ENCODE results near the gene PIAS4. TPM values are rescaled to one million over a fixed set of nuclear protein-coding genes. Genes with fewer than 3 reads are reported as not detected.

The PIAS4 gene
- total and polyA plus RNA-seq, 9 of the 15 experiments (the other 6 are each of a cell fraction or from before 2014, with no cell fraction given) = 0.27 to 34.9 (median 14.4) TPM

DNA sequence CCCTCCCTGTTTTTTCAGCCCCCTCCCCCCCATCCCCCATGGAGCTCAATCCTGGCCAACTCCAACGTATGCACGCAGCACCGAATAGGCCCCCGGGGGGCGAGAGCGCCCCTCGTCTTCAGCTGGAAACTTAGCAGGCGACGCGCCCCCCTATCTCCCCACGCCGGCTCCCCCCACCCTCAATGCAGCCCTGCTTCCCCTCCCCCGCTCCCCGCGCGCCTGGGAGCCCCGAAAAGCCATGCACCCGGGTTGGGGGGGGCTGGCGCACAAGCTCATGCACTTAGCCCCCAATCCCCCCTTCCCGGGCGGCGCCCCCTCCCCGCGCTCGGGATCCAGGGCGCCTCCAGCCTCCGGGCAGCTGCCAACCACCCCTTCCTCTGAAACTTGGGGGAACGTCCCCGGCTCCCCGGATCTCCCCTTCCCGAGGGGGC is 58.7 kb downstream of the PIAS4 start (continued):
- TF ChIP-seq RCOR1 (IDR thresholded peaks at IDR 0.05; ENCODE audit: borderline replicate concordance in 1 of 2, low read depth in 2 of 2, low read length in 2 of 2) = no peak
- no peak for TF ChIP-seq SRF (CRISPR knock-in tag; IDR thresholded peaks at IDR 0.05)
- TF ChIP-seq CHD4 (IDR thresholded peaks at IDR 0.05; ENCODE audit: insufficient read depth, insufficient replicate concordance, low read depth, low read length, poor library complexity, severe bottlenecking) = no peak
- peak; percentile 28; the same call in 1 of the 2 replicates for TF ChIP-seq GABPB1 (CRISPR knock-in tag; IDR thresholded peaks at IDR 0.05)
- TF ChIP-seq ATF1 (CRISPR knock-in tag; IDR thresholded peaks at IDR 0.05) = no peak
- TF ChIP-seq ATF1 (tag; IDR thresholded peaks at IDR 0.05) = no peak
- TF ChIP-seq SIN3A (IDR thresholded peaks at IDR 0.05; ENCODE audit: borderline replicate concordance in 2 of 2, control insufficient read depth in 1 of 2, low read depth in 2 of 2, low read length in 2 of 2) = no peak
- no peak for TF ChIP-seq DMBX1 (CRISPR knock-in tag; IDR thresholded peaks at IDR 0.05; ENCODE audit: borderline replicate concordance)
- peak in 1 of 2 experiments; percentile 18; a peak in 1 of 4 replicates for TF ChIP-seq KDM4B (IDR thresholded peaks at IDR 0.05; ENCODE audit: borderline replicate concordance in 2 of 2, low read depth in 1 of 2)
- no peak for TF ChIP-seq POLR2H (tag; IDR thresholded peaks at IDR 0.05; ENCODE audit: low read depth)
- no peak for TF ChIP-seq HCFC1 (IDR thresholded peaks at IDR 0.05; ENCODE audit: low read depth, low read length)
- no peak for TF ChIP-seq MTA2 (IDR thresholded peaks at IDR 0.05; ENCODE audit: low read depth)
- TF ChIP-seq ETV1 (tag; conservative IDR thresholded peaks at IDR 0.05; ENCODE audit: low read depth) = no peak
- TF ChIP-seq ETS2 (tag; IDR thresholded peaks at IDR 0.05; ENCODE audit: borderline replicate concordance, poor library complexity, severe bottlenecking) = no peak
- TF ChIP-seq MEF2D (tag; conservative IDR thresholded peaks at IDR 0.05; ENCODE audit: low read depth) = no peak
- TF ChIP-seq SMARCE1 (IDR thresholded peaks at IDR 0.05) = no peak
- no peak for TF ChIP-seq ZNF217 (CRISPR knock-in tag; IDR thresholded peaks at IDR 0.05)
- no peak for TF ChIP-seq ZNF583 (CRISPR knock-in tag; IDR thresholded peaks at IDR 0.05)
- no peak for TF ChIP-seq PURB (CRISPR knock-in tag; IDR thresholded peaks at IDR 0.05; ENCODE audit: low read depth)
- no peak for TF ChIP-seq SAFB (IDR thresholded peaks at IDR 0.05; ENCODE audit: borderline replicate concordance, low read depth, low read length)
- TF ChIP-seq ZNF197 (CRISPR knock-in tag; IDR thresholded peaks at IDR 0.05; ENCODE audit: low read depth) = no peak; the same call in 1 of the 2 replicates
- no peak for TF ChIP-seq FOXJ3 (CRISPR knock-in tag; IDR thresholded peaks at IDR 0.05)
- TF ChIP-seq MYC (IDR thresholded peaks at IDR 0.05; ENCODE audit: low read depth, low read length) = no peak
- no peak for TF ChIP-seq MYC (CRISPR knock-in tag; IDR thresholded peaks at IDR 0.05; ENCODE audit: borderline replicate concordance, low read depth)
- no peak for TF ChIP-seq ZNF57 (CRISPR knock-in tag; IDR thresholded peaks at IDR 0.05)
- TF ChIP-seq, protein P1, sequence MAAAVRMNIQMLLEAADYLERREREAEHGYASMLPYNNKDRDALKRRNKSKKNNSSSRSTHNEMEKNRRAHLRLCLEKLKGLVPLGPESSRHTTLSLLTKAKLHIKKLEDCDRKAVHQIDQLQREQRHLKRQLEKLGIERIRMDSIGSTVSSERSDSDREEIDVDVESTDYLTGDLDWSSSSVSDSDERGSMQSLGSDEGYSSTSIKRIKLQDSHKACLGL (CRISPR knock-in tag; IDR thresholded peaks at IDR 0.05; ENCODE audit: borderline replicate concordance, poor library complexity, severe bottlenecking) = no peak
- no peak for TF ChIP-seq IRF2 (CRISPR knock-in tag; IDR thresholded peaks at IDR 0.05)
- no peak for TF ChIP-seq FUS (optimal IDR thresholded peaks at IDR 0.05; ENCODE audit: low read depth, low read length)
- TF ChIP-seq, protein P2, sequence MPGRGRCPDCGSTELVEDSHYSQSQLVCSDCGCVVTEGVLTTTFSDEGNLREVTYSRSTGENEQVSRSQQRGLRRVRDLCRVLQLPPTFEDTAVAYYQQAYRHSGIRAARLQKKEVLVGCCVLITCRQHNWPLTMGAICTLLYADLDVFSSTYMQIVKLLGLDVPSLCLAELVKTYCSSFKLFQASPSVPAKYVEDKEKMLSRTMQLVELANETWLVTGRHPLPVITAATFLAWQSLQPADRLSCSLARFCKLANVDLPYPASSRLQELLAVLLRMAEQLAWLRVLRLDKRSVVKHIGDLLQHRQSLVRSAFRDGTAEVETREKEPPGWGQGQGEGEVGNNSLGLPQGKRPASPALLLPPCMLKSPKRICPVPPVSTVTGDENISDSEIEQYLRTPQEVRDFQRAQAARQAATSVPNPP (IDR thresholded peaks at IDR 0.05; ENCODE audit: borderline replicate concordance, insufficient read depth, insufficient read length) = no peak
- TF ChIP-seq ILK (tag; IDR thresholded peaks at IDR 0.05; ENCODE audit: borderline replicate concordance, low read depth) = no peak
